Stimulated activated CD8-positive, alpha-beta memory T cell treated with anti-CD3 and anti-CD28 coated beads, Interleukin-12 subunit alpha, Interleukin-12 subunit beta, amount 100 ng/mL, for 1 hour (primary cell): ENCODE measurements around the gene FAM133A.

Source experiments
- DNase-seq: peaks from one replicate; pipeline ENCODE4 v3.0.0-alpha.2; 2020; ENCODE audit warnings: low read depth

FAM133A gene

DNA sequence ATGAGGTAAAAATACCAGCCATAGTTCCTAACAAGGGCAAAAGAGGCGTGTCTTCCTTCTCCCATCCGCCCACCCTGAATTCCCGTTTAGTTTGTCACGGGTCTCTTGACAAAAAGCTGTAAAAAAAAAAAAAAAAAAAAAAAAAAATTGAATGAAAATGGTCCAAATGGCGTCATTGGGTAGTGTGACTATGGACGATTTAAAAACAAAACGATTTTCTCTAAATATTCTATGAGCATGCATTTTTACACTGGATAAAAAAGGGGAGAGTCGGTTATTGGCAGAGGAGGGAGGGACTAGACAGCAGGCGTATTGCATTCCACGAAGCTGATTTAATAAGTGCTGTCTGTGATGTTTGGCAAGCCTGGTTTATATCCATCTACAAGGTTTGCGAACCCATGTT is at the start of gene FAM133A:
Gene FAM133A, plus strand, starts transcription at position 338 of the 403 bp plus-strand sequence. CDS start 35,214 bp downstream, outside the sequence.
- DNase-seq: no peak

DNA sequence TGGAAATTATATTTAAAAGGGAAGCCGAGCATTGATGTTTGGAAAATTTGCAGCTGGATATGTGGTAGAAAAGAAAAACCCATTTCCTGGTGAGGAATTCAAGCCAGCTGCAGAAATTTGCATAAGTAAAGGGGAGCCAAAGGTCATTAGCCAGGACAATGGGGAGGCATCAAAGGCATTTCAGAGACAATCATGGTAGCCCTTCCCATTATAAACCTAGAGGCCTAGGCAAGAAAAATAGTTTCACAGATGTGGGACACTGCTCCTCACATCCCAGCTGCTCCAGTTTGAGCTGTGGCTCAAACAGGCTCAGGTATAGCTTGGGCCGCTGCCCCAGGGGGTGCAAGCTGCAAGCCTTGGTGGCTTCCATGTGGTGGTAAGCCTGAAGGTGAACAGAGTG is 36.4 kb upstream of the FAM133A start:
- no peak for DNase-seq

DNA sequence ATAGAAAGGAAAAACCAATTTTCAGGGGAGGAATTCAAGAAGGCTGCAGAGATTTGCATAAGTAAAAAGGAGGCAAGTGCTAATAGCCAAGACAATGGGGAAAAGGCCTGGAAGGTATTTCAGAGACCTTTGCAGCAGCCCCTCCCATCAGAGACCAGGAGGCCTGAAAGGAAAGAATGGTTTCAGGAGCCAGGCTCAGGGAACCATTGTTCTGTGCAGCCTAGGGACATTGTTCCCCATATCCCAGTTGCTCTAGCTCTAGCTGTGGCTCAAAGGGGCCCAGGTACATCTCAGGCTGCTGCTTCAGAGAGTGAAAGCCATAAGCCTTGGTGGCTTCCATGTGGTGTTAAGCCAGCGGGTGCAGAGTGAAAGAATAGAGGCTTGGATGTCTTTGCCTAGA is 24.6 kb upstream of the FAM133A start:
- no peak for DNase-seq

DNA sequence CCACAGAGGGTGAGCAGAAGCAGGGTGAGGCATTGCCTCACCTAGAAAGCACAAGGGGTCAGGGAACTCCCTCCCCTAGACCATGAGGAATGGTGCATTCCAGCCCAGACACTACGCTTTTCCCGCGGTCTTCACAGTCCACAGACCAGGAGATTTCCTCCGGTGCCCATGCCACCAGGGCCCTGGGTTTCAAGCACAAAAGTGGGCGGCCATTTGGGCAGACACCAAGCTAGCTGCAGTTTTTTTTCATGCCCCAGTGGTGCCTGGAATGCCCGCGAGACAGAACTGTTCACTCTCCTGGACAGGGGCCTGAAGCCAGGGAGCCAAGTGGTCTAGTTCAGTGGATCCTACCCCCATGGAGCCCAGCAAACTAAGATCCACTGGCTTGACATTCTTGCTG is 13.4 kb upstream of the FAM133A start:
- no peak for DNase-seq

DNA sequence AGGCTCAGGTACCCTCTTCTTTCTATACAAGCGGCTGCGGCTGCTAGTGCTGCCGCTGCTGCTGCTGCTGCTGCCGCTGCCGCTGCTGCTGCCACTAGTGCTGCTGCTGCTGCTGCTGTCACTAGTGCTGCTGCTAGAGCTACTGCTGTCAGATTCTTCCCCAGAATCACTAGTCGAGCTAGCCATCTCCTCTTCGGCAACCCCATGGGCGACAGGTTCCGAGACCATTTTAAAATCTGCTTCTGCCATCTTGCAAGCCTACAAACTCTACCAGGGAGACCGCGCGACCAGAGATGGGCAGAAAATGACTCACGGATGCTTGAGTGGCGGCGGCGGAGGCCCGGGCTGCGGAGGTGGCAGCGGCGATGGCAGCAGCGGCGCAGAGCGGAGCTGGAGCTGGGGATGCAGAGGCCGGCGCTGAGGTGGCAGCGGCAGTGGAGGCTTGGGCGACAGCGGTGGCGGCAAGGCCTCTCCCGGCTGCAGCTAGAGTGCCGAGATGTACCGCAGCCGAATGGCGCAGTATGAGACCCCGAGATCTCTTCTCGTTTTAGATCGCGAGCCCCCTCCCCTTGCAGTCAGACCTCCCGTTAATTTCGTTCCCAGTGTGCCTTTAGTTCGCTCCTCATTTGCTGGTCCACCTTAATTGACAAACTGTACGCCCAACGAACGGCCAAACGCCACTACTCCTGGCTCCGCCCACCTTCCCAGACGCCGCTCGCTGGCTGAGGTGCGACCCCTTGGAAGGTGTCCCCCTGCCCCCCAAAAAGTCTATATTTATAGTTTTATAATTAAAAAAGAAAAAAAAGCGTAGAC is 744 bp upstream of the FAM133A start, which contains the start of gene NAP1L3:
Gene NAP1L3, minus strand, starts transcription at position 523 of the 813 bp plus-strand sequence. Its CDS starts 274 bp downstream, at position 249.
- DNase-seq: peak; percentile 8

DNA sequence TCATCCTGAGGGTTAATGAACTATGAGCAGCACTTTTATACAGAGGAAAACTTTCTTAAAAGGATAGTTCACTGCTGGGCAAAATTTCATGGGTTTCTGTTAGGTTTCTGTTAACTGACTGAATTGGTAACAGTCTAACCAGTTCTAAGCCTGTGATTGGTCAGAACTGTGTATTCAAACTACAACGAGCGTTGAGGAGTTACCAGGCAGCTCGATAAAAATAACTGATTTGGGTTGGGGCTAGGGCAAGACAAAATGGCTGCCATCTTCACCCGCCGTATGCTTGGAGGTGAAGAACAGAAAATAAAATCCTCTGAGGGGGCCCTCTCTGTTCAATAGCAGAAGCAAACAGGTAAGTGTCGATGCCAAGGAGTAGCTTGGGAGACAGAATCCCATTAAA is 22.0 kb downstream of the FAM133A start:
- no peak for DNase-seq

DNA sequence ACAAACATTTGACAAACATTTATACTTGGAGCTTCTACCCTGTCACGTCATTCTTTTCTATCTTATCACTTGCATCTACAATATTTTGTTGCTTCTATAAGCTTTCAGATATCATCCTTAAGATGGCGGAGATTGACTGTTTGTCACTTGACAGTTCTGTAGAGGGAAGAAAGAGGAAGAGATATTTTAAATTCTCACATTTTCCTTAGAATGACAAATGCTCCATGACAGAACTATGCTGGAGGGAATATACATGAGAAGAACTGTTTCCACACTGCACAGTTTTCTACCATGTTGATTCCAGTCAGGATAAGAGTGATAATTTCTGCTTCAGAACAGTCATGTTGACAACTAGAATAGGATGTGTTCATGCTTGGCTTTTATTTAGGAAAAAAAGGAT is 29.7 kb downstream of the FAM133A start:
- DNase-seq: no peak

DNA sequence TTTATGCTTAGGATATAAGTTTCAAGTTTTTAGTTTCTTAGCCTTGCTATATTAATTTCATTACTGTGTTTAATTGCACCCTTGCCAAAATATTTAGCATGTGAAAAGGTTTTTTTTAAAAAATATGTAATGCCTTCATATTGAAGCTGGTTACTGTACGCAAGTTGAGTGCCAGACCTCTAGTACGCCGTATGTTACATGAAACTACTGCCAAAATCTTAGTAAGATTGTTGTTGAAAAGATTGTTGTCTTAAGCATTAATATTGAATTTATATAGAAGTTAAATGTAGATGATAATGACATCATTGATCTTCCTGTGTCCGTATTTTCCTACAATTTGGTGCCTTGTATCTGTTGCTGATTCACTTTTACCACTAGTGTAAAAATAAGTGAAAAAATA is 37.1 kb downstream of the FAM133A start:
- no peak for DNase-seq

DNA sequence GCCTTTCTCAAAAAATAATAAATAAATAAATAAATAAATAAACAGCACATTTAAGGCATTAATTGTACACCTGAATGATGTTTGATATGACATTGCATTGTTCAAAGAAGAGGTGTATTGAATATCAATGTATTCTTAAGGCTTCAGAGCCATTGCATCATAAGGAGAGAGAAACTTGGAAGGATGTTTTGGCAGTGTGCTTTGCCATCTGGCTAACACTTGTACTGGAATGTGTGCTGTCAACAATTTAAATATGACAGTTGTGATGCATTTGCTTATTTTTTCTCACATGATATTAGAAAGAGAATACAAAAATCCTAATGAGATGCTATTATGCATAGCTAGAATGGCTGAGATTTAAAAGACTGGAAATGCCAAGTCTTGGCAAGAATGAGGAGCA is 67.8 kb downstream of the FAM133A start:
- DNase-seq: no peak

DNA sequence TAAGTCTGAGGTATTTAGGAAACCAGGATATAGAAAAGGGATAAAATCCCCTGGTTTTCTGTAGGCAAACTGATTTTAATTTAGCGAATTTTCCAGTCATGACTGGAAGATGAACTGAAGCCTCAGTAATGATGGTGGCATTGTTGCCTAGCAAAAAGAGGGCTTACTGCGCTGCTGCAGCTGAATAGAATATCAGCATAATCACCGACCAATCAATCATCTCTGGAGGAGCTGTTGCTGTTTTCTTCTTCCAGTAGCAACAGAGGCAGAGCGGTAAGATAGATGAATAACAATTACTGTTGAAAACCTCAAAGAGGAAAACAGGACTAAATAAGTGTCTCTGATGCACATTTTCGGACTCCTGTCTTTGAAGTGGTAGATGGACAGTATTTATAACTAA is 86.2 kb downstream of the FAM133A start:
- DNase-seq: no peak
